IgD-negative memory B cell (primary cell): Measurements from ENCODE around the gene UTP11. TPM values are rescaled to one million over a fixed set of nuclear protein-coding genes. Genes with fewer than 3 reads are reported as not detected.

Experiments
- polyA plus RNA-seq: library from polyadenylated mRNA; unstranded; fragments of 300-500 nt; fragmentation: Illumina TruSeq; gene quantifications from one replicate; pipeline ENCODE4 v1.2.3, GENCODE V29; 2021

UTP11 gene
- polyA plus RNA-seq, 1 donor from 2014 or later, result 18.9 TPM

Other genes with a start within 250 kb of the UTP11 start
- not detected for gene EPHA10, start 247.6 kb upstream of the UTP11 start, polyA plus RNA-seq
- 2.7 TPM for gene MANEAL, start 218.9 kb upstream of the UTP11 start, polyA plus RNA-seq
- 30.6 TPM for gene C1orf122, start 204.9 kb upstream of the UTP11 start, polyA plus RNA-seq
- 14.9 TPM for gene YRDC, start 204.5 kb upstream of the UTP11 start, polyA plus RNA-seq
- gene MTF1, start 153.1 kb upstream of the UTP11 start, polyA plus RNA-seq, result 23.6 TPM
- gene INPP5B, start 65.7 kb upstream of the UTP11 start, polyA plus RNA-seq, result 24.2 TPM
- gene SF3A3, start 22.7 kb upstream of the UTP11 start, polyA plus RNA-seq, result 70.7 TPM
- 1.7 TPM for gene FHL3, start 7.2 kb upstream of the UTP11 start, polyA plus RNA-seq
- not detected for gene POU3F1, start 34.1 kb downstream of the UTP11 start, polyA plus RNA-seq